ENCODE measurements around the gene NTSR2. TPM values are rescaled to one million over a fixed set of nuclear protein-coding genes. Genes with fewer than 3 reads are reported as not detected.

Gene NTSR2
- total and polyA plus RNA-seq, 2 experiments from 2014 or later, result 0.10 TPM; not detected in 1

DNA sequence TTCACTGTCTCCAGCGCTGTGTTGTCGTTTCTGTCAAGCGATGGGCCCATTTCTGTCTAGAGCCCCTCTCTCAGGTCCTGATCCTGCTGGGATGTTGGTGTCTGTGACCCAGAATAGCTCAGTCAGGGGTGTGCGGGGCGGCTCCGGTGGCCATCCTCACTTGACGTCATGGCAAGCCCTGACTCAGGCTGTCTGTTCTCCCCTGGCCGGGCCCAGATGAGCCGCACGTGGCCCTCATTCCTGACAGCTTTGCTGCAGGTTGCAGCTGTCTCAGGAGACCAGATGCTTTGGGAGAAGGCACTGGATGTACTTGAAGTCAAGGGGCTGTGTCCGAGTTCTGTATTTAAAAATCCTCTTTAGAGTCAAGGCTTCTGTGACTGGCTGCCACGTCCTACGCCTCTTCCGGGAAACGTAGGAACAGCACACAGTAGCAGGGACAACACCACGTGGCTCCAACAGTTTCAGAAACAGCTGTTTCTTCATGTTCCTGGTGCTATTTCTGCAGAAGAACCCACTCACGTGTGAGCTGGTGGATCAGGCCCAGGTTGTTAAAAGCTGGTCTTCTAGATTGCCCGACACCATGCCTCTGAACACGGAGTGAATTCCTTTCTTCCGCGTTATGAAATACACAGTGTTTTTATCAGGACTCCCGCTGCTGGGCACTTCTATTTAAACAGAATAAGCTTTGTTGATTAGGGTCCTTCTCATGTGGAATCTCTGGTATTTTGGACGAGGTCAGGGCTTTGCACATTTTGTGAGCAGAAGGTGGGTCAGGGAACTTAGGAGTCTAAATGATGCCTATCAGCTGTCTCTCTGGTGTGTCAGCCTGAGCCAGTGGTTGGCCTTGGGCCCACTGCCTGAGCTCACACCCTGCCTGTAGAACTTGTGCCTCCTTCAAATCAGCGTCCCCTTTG lies 28.3 kb upstream of the NTSR2 start:
- TF ChIP-seq ZNF114 (CRISPR knock-in tag; IDR thresholded peaks at IDR 0.05), result no peak
- TF ChIP-seq, protein P1, sequence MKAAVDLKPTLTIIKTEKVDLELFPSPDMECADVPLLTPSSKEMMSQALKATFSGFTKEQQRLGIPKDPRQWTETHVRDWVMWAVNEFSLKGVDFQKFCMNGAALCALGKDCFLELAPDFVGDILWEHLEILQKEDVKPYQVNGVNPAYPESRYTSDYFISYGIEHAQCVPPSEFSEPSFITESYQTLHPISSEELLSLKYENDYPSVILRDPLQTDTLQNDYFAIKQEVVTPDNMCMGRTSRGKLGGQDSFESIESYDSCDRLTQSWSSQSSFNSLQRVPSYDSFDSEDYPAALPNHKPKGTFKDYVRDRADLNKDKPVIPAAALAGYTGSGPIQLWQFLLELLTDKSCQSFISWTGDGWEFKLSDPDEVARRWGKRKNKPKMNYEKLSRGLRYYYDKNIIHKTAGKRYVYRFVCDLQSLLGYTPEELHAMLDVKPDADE (IDR thresholded peaks at IDR 0.05), result no peak
- TF ChIP-seq STAT1 (IDR thresholded peaks at IDR 0.05; ENCODE audit: unreplicated experiment), result no peak
- TF ChIP-seq JUNB (IDR thresholded peaks at IDR 0.05; ENCODE audit: unreplicated experiment), result no peak
- TF ChIP-seq EZH2 (IDR thresholded peaks at IDR 0.05; ENCODE audit: low read depth, unreplicated experiment), result no peak
- TF ChIP-seq, protein P2, sequence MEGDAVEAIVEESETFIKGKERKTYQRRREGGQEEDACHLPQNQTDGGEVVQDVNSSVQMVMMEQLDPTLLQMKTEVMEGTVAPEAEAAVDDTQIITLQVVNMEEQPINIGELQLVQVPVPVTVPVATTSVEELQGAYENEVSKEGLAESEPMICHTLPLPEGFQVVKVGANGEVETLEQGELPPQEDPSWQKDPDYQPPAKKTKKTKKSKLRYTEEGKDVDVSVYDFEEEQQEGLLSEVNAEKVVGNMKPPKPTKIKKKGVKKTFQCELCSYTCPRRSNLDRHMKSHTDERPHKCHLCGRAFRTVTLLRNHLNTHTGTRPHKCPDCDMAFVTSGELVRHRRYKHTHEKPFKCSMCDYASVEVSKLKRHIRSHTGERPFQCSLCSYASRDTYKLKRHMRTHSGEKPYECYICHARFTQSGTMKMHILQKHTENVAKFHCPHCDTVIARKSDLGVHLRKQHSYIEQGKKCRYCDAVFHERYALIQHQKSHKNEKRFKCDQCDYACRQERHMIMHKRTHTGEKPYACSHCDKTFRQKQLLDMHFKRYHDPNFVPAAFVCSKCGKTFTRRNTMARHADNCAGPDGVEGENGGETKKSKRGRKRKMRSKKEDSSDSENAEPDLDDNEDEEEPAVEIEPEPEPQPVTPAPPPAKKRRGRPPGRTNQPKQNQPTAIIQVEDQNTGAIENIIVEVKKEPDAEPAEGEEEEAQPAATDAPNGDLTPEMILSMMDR (conservative IDR thresholded peaks at IDR 0.05; ENCODE audit: low read depth in 2 of 2), result no peak
- TF ChIP-seq, protein P3, sequence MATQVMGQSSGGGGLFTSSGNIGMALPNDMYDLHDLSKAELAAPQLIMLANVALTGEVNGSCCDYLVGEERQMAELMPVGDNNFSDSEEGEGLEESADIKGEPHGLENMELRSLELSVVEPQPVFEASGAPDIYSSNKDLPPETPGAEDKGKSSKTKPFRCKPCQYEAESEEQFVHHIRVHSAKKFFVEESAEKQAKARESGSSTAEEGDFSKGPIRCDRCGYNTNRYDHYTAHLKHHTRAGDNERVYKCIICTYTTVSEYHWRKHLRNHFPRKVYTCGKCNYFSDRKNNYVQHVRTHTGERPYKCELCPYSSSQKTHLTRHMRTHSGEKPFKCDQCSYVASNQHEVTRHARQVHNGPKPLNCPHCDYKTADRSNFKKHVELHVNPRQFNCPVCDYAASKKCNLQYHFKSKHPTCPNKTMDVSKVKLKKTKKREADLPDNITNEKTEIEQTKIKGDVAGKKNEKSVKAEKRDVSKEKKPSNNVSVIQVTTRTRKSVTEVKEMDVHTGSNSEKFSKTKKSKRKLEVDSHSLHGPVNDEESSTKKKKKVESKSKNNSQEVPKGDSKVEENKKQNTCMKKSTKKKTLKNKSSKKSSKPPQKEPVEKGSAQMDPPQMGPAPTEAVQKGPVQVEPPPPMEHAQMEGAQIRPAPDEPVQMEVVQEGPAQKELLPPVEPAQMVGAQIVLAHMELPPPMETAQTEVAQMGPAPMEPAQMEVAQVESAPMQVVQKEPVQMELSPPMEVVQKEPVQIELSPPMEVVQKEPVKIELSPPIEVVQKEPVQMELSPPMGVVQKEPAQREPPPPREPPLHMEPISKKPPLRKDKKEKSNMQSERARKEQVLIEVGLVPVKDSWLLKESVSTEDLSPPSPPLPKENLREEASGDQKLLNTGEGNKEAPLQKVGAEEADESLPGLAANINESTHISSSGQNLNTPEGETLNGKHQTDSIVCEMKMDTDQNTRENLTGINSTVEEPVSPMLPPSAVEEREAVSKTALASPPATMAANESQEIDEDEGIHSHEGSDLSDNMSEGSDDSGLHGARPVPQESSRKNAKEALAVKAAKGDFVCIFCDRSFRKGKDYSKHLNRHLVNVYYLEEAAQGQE (IDR thresholded peaks at IDR 0.05; ENCODE audit: unreplicated experiment), result no peak
- TF ChIP-seq EZH2phosphoT487 (IDR thresholded peaks at IDR 0.05; ENCODE audit: unreplicated experiment), result no peak
- TF ChIP-seq, protein P4, sequence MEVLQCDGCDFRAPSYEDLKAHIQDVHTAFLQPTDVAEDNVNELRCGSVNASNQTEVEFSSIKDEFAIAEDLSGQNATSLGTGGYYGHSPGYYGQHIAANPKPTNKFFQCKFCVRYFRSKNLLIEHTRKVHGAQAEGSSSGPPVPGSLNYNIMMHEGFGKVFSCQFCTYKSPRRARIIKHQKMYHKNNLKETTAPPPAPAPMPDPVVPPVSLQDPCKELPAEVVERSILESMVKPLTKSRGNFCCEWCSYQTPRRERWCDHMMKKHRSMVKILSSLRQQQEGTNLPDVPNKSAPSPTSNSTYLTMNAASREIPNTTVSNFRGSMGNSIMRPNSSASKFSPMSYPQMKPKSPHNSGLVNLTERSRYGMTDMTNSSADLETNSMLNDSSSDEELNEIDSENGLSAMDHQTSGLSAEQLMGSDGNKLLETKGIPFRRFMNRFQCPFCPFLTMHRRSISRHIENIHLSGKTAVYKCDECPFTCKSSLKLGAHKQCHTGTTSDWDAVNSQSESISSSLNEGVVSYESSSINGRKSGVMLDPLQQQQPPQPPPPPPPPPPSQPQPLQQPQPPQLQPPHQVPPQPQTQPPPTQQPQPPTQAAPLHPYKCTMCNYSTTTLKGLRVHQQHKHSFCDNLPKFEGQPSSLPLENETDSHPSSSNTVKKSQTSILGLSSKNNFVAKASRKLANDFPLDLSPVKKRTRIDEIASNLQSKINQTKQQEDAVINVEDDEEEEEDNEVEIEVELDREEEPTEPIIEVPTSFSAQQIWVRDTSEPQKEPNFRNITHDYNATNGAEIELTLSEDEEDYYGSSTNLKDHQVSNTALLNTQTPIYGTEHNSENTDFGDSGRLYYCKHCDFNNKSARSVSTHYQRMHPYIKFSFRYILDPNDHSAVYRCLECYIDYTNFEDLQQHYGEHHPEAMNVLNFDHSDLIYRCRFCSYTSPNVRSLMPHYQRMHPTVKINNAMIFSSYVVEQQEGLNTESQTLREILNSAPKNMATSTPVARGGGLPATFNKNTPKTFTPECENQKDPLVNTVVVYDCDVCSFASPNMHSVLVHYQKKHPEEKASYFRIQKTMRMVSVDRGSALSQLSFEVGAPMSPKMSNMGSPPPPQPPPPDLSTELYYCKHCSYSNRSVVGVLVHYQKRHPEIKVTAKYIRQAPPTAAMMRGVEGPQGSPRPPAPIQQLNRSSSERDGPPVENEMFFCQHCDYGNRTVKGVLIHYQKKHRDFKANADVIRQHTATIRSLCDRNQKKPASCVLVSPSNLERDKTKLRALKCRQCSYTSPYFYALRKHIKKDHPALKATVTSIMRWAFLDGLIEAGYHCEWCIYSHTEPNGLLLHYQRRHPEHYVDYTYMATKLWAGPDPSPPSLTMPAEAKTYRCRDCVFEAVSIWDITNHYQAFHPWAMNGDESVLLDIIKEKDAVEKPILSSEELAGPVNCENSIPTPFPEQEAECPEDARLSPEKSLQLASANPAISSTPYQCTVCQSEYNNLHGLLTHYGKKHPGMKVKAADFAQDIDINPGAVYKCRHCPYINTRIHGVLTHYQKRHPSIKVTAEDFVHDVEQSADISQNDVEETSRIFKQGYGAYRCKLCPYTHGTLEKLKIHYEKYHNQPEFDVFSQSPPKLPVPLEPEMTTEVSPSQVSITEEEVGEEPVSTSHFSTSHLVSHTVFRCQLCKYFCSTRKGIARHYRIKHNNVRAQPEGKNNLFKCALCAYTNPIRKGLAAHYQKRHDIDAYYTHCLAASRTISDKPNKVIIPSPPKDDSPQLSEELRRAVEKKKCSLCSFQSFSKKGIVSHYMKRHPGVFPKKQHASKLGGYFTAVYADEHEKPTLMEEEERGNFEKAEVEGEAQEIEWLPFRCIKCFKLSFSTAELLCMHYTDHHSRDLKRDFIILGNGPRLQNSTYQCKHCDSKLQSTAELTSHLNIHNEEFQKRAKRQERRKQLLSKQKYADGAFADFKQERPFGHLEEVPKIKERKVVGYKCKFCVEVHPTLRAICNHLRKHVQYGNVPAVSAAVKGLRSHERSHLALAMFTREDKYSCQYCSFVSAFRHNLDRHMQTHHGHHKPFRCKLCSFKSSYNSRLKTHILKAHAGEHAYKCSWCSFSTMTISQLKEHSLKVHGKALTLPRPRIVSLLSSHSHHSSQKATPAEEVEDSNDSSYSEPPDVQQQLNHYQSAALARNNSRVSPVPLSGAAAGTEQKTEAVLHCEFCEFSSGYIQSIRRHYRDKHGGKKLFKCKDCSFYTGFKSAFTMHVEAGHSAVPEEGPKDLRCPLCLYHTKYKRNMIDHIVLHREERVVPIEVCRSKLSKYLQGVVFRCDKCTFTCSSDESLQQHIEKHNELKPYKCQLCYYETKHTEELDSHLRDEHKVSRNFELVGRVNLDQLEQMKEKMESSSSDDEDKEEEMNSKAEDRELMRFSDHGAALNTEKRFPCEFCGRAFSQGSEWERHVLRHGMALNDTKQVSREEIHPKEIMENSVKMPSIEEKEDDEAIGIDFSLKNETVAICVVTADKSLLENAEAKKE (CRISPR knock-in tag; IDR thresholded peaks at IDR 0.05), result no peak
- no peak for TF ChIP-seq CREB1 (CRISPR knock-in tag; IDR thresholded peaks at IDR 0.05; ENCODE audit: low read depth)
- TF ChIP-seq POLR2AphosphoS5 (IDR thresholded peaks at IDR 0.05; ENCODE audit: low read depth), result no peak
- no peak for TF ChIP-seq ZNF331 (CRISPR knock-in tag; IDR thresholded peaks at IDR 0.05; ENCODE audit: low read depth)
- no peak for TF ChIP-seq NANOG (IDR thresholded peaks at IDR 0.05; ENCODE audit: borderline replicate concordance)
- DNase-seq (ENCODE audit: low spot score) (no peak), ATAC-seq (no peak)
- no peaks in the 10 kb centered on the region for H4K20me1 ChIP-seq (replicated peaks; ENCODE audit: insufficient read depth)
- no peaks in the 10 kb centered on the region for H3K36me3 ChIP-seq (ENCODE audit: insufficient read depth)
- no peaks in the 10 kb centered on the region for H3K9me2 ChIP-seq (ENCODE audit: insufficient read depth)
- no peaks in the 10 kb centered on the region for H3K36me3 Mint-ChIP-seq (ENCODE audit: low read depth)
- no peaks in the 10 kb centered on the region for H3K9me3 Mint-ChIP-seq
- H3K4me1 Mint-ChIP-seq, result no peaks in the 10 kb centered on the region
- H3K79me2 ChIP-seq (replicated peaks; ENCODE audit: insufficient read depth), result no peaks in the 10 kb centered on the region
- H3K27ac Mint-ChIP-seq, result no peak overlapping the region
- H3K4me3 ChIP-seq, result no peak overlapping the region
- no peak overlapping the region for H3K4me3 Mint-ChIP-seq
- H2AFZ ChIP-seq, result no peak overlapping the region
- H3K27me3 ChIP-seq (ENCODE audit: insufficient read depth), result no peaks in the 10 kb centered on the region
- peaks cover 4% of the 10 kb centered on the region for H3K27me3 Mint-ChIP-seq (ENCODE audit: insufficient read depth, low read depth, poor library complexity)
- no peak overlapping the region for H3K27ac ChIP-seq (ENCODE audit: low read depth)
- H3K4me1 ChIP-seq (ENCODE audit: insufficient read depth), result no peaks in the 10 kb centered on the region
- H3K4me2 ChIP-seq, result no peak overlapping the region
- no peaks in the 10 kb centered on the region for H3F3A ChIP-seq (replicated peaks; ENCODE audit: low read depth)
